Glutamatergic neuron (in vitro differentiated cells): Measurements from ENCODE around the gene NPSR1. TPM values are rescaled to one million over a fixed set of nuclear protein-coding genes. Genes with fewer than 3 reads are reported as not detected.
"Not testable (repeated sequence)": the region's sequence is repeated elsewhere in the genome, so short reads cannot be mapped to it uniquely, and the experiment has no call there.

Source experiments
- DNase-seq: peaks from one replicate; pipeline ENCODE4 v3.0.0; 2022
- H3K27ac Mint-ChIP-seq: one replicate; pipeline ENCODE4 v1.8.0; 2020; ENCODE audit warnings: mild to moderate bottlenecking, mixed read lengths, inconsistent platforms; ENCODE audit not compliant: unreplicated experiment
- H3K27me3 Mint-ChIP-seq: one replicate; pipeline ENCODE4 v1.8.0; 2020; ENCODE audit warnings: mild to moderate bottlenecking, moderate library complexity, mixed read lengths, inconsistent platforms; ENCODE audit not compliant: unreplicated experiment
- H3K36me3 Mint-ChIP-seq: one replicate; pipeline ENCODE4 v1.8.0; 2020; ENCODE audit warnings: mild to moderate bottlenecking, mixed read lengths, inconsistent platforms; ENCODE audit not compliant: unreplicated experiment
- H3K4me1 Mint-ChIP-seq: one replicate; pipeline ENCODE4 v1.8.0; 2020; ENCODE audit warnings: mild to moderate bottlenecking, low read depth, mixed read lengths, inconsistent platforms; ENCODE audit not compliant: unreplicated experiment
- H3K4me3 Mint-ChIP-seq: one replicate; pipeline ENCODE4 v1.8.0; 2020; ENCODE audit warnings: mild to moderate bottlenecking, mixed read lengths, inconsistent platforms; ENCODE audit not compliant: unreplicated experiment
- H3K9me3 Mint-ChIP-seq: one replicate; pipeline ENCODE4 v1.8.0; 2020; ENCODE audit warnings: mild to moderate bottlenecking, moderate library complexity, mixed read lengths, inconsistent platforms; ENCODE audit not compliant: unreplicated experiment
- long read RNA-seq: library from polyadenylated mRNA; unstranded; transcript quantifications from one replicate; pipeline ENCODE4 v2.0.0, GENCODE V29; 2020; ENCODE audit not compliant: unreplicated experiment
- total RNA-seq: library from RNA; stranded (reverse); fragmentation: NEBNext Ultra II Directional; extraction: Animal tissue kit (Norgen Biotek cat#: 25700); gene quantifications from one replicate; pipeline ENCODE4 v1.2.1, GENCODE V29; 2021; ENCODE audit not compliant: unreplicated experiment
- TF ChIP-seq, protein P1 (sequence below): fragments of 200-600 bp; sonication (generic); IDR thresholded peaks from one replicate; pipeline ENCODE4 v1.5.0; 2021; ENCODE audit not compliant: partially characterized antibody, unreplicated experiment

The NPSR1 gene, protein sequence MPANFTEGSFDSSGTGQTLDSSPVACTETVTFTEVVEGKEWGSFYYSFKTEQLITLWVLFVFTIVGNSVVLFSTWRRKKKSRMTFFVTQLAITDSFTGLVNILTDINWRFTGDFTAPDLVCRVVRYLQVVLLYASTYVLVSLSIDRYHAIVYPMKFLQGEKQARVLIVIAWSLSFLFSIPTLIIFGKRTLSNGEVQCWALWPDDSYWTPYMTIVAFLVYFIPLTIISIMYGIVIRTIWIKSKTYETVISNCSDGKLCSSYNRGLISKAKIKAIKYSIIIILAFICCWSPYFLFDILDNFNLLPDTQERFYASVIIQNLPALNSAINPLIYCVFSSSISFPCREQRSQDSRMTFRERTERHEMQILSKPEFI
- total RNA-seq, result not detected
- long read RNA-seq, result 0 reads

DNA sequence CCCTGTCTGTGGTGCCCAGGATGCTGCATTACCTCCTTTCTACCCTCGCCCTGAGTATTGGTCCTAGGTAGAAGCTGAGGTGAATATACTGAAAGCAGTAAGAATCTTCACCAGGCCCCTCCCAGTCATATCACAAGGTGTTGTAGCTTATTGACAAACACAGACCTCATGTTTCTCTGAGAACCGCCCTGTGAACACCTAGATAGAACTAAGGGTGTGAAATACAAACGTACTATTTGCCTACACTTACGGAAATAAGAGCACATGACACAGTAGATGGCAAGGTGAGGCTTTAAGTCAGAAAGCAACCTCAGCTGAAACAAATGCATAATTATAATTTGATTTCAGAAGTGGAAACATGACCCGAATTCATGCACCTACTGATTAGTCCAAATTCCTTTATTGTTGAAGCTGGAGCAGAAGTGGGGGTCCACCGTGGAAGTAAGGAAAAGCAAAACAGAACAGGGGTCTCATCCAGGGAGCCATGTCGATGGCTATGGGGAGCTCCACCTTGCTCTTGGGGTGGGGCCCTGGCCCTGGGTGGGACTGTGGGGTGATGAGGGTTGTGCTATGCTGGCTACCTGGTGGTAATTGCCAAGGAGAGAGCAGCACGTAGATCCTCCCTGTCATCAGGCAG, at the start of gene NPSR1:
Gene NPSR1, plus strand, starts transcription at position 587 of the 637 bp plus-strand sequence. CDS start 195 bp downstream, outside the sequence.
- H3K4me3 Mint-ChIP-seq, result no peak within 1 kb of the TSS
- H3K9me3 Mint-ChIP-seq, result no peaks in the 10 kb centered on the region
- no peak for DNase-seq
- no peaks in the 10 kb centered on the region for H3K27me3 Mint-ChIP-seq
- no peak within 1 kb of the TSS for H3K27ac Mint-ChIP-seq
- no peaks in the 10 kb centered on the region for H3K36me3 Mint-ChIP-seq
- TF ChIP-seq, protein P1, sequence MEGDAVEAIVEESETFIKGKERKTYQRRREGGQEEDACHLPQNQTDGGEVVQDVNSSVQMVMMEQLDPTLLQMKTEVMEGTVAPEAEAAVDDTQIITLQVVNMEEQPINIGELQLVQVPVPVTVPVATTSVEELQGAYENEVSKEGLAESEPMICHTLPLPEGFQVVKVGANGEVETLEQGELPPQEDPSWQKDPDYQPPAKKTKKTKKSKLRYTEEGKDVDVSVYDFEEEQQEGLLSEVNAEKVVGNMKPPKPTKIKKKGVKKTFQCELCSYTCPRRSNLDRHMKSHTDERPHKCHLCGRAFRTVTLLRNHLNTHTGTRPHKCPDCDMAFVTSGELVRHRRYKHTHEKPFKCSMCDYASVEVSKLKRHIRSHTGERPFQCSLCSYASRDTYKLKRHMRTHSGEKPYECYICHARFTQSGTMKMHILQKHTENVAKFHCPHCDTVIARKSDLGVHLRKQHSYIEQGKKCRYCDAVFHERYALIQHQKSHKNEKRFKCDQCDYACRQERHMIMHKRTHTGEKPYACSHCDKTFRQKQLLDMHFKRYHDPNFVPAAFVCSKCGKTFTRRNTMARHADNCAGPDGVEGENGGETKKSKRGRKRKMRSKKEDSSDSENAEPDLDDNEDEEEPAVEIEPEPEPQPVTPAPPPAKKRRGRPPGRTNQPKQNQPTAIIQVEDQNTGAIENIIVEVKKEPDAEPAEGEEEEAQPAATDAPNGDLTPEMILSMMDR, result no peak
- peaks cover 2% of the 10 kb centered on the region for H3K4me1 Mint-ChIP-seq

DNA sequence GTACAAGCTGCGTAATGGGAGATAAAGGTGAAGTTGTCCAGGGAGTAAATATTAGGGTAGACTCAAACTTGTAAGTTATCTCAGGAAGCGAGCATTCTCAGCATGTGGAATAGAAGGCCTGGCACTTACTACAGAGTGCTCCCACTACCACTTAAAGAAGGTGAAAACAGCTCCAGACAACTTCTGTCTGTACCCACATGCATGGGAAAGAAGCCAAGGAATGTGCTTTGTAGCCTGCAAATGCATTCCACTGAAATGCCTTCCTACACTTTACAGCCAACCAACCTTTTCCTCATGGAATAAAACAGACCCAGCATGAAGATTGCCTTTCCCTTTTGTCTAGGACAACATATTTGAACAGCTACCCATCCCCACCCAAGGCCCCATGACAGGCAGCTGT, 45.4 kb upstream of the NPSR1 start:
- no peaks in the 10 kb centered on the region for H3K9me3 Mint-ChIP-seq
- H3K27me3 Mint-ChIP-seq, result no peaks in the 10 kb centered on the region
- no peaks in the 10 kb centered on the region for H3K4me1 Mint-ChIP-seq
- no peak for DNase-seq
- H3K4me3 Mint-ChIP-seq, result no peak overlapping the region
- no peak overlapping the region for H3K27ac Mint-ChIP-seq
- TF ChIP-seq, protein P1, result no peak
- no peaks in the 10 kb centered on the region for H3K36me3 Mint-ChIP-seq

DNA sequence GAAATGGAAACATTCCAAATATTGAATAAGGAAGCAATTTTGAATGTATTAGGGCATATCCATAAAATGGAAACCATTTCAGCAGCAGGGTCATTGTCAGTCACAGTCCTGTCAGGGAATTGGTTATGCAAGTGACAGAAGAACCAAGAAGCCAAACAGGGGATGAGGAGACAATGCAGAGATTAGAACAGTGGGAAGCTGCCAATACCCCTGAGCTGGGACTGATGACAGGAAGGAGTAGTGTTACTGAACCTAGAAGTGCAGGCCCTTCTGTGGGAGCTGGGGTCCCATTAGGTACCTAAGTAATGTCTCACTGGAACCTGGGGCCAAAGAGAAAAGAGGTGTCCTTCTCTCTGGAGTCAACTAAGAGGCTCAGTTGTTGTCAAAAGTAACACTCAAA, 37.6 kb upstream of the NPSR1 start:
- TF ChIP-seq, protein P1, result no peak
- no peak for DNase-seq
- no peak overlapping the region for H3K27ac Mint-ChIP-seq
- no peak overlapping the region for H3K4me3 Mint-ChIP-seq
- no peaks in the 10 kb centered on the region for H3K27me3 Mint-ChIP-seq
- H3K4me1 Mint-ChIP-seq, result no peaks in the 10 kb centered on the region
- H3K9me3 Mint-ChIP-seq, result no peaks in the 10 kb centered on the region
- H3K36me3 Mint-ChIP-seq, result no peaks in the 10 kb centered on the region

DNA sequence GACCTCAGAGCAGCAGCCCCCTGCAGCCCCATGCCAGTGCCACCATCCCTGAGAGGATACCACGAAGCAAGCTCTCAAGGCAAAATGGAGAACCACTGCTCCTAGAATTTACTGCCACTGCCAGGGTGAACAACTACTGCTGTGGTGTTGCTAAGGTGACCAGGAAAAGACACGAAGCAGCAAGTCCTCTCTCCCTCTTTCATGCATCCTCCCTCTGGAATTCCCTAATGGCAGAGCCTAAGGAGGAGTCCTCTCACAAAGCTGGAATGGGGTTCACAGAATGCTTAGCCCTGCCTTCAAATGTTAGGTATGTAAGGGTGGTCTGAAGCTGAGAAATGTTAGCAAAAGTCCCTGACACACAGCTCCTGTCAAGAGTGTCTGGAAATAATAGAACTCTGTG, 35.8 kb upstream of the NPSR1 start:
- no peaks in the 10 kb centered on the region for H3K36me3 Mint-ChIP-seq
- H3K4me3 Mint-ChIP-seq, result no peak overlapping the region
- H3K4me1 Mint-ChIP-seq, result no peaks in the 10 kb centered on the region
- no peaks in the 10 kb centered on the region for H3K27me3 Mint-ChIP-seq
- no peaks in the 10 kb centered on the region for H3K9me3 Mint-ChIP-seq
- no peak overlapping the region for H3K27ac Mint-ChIP-seq
- no peak for DNase-seq
- TF ChIP-seq, protein P1, result no peak

DNA sequence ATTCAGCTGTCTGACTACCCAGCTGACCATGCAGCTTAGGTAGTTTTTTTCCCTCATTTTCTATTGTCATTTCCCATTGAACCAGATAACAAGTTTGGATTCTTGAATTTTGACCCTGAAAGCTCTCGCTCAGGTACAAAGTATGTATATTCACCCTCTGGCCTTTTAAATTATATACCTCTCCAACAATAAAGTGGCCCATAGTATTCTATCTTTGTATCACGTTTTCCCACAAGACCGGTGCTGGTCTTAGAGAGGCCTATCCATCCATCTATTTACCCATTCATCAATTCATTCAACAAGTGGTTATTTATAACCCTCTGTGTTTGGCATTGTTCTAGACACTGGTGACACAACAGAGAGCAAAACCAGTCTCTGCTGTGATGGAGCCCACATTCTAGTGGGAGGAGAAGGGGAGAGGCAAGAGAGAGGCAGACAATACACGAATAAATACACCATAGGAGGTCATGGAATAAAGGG, 35.2 kb upstream of the NPSR1 start:
- Mint-ChIP-seq H3K4me3 (no peak overlapping the region), H3K36me3 (no peaks in the 10 kb centered on the region), H3K4me1 (no peaks in the 10 kb centered on the region), H3K27me3 (no peaks in the 10 kb centered on the region), H3K9me3 (no peaks in the 10 kb centered on the region), H3K27ac (no peak overlapping the region)
- TF ChIP-seq, protein P1, result no peak
- DNase-seq, result no peak

DNA sequence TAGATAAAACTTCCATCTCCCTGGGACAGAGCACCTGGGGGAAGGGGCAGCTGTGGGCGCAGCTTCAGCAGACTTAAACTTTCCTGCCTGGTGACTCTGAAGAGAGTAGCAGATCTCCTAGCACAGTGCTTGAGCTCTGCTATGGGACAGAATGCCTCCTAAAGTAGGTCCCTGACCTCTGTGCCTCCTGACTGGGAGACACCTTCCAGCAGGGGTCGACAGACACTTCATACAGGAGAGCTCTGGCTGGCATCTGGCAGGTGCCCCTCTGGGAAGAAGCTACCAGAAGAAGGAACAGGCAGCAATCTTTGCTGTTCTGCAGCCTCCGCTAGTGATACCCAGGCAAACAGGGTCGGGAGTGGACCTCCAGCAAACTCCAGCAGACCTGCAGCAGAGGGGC, 29.4 kb upstream of the NPSR1 start:
- H3K27me3 Mint-ChIP-seq, H3K27ac Mint-ChIP-seq, H3K9me3 Mint-ChIP-seq, DNase-seq, H3K4me1 Mint-ChIP-seq, H3K36me3 Mint-ChIP-seq, H3K4me3 Mint-ChIP-seq: not testable (repeated sequence)
